ENCODE results near the gene TTC28.
"Not testable (repeated sequence)": the region's sequence is repeated elsewhere in the genome, so short reads cannot be mapped to it uniquely, and the experiment has no call there.

TTC28 gene

GRCh38 chr22:28094771-28095170, 584.9 kb downstream of the TTC28 start:
- TF ChIP-seq CTCF (IDR thresholded peaks at IDR 0.05), result no peak
- DNase-seq, result no peak
- Mint-ChIP-seq H3K9me3 (peaks cover under 1% of the 10 kb centered on the region), H3K4me3 (no peak overlapping the region), H3K27me3 (ENCODE audit: low read depth, poor library complexity) (no peaks in the 10 kb centered on the region), H3K36me3 (ENCODE audit: low read depth) (peaks cover 34% of the 10 kb centered on the region), H3K27ac (peak overlapping the region; percentile 55), H3K4me1 (peaks cover 15% of the 10 kb centered on the region)

GRCh38 chr22:28093711-28094110, 585.9 kb downstream of the TTC28 start:
- no peak for DNase-seq
- Mint-ChIP-seq H3K27ac (peak overlapping the region; percentile 81), H3K4me3 (no peak overlapping the region), H3K9me3 (peaks cover 10% of the 10 kb centered on the region), H3K36me3 (ENCODE audit: low read depth) (peaks cover 40% of the 10 kb centered on the region), H3K27me3 (ENCODE audit: low read depth, poor library complexity) (no peaks in the 10 kb centered on the region), H3K4me1 (peaks cover 15% of the 10 kb centered on the region)
- no peak for TF ChIP-seq CTCF (IDR thresholded peaks at IDR 0.05)

GRCh38 chr22:28091486-28091885, 588.2 kb downstream of the TTC28 start:
- peaks cover 54% of the 10 kb centered on the region for H3K36me3 Mint-ChIP-seq (ENCODE audit: low read depth)
- TF ChIP-seq CTCF (IDR thresholded peaks at IDR 0.05), result no peak
- H3K27me3 Mint-ChIP-seq (ENCODE audit: low read depth, poor library complexity), result no peaks in the 10 kb centered on the region
- peaks cover 29% of the 10 kb centered on the region for H3K9me3 Mint-ChIP-seq
- H3K27ac Mint-ChIP-seq, result no peak overlapping the region
- H3K4me3 Mint-ChIP-seq, result no peak overlapping the region
- H3K4me1 Mint-ChIP-seq, result peaks cover 6% of the 10 kb centered on the region
- no peak for DNase-seq

GRCh38 chr22:28089541-28089940, 590.1 kb downstream of the TTC28 start:
- Mint-ChIP-seq H3K36me3 (ENCODE audit: low read depth) (peaks cover 66% of the 10 kb centered on the region), H3K9me3 (peaks cover 46% of the 10 kb centered on the region)
- H3K4me3 Mint-ChIP-seq; H3K27ac Mint-ChIP-seq; H3K27me3 Mint-ChIP-seq (ENCODE audit: low read depth, poor library complexity); DNase-seq; H3K4me1 Mint-ChIP-seq: not testable (repeated sequence)

- H3K36me3 Mint-ChIP-seq (ENCODE audit: low read depth), result peaks cover 44% of the 10 kb centered on the region
- H3K27me3 Mint-ChIP-seq (ENCODE audit: low read depth, poor library complexity), result peaks cover 2% of the 10 kb centered on the region
- H3K4me1 Mint-ChIP-seq, result peaks cover 14% of the 10 kb centered on the region
- TF ChIP-seq CTCF (IDR thresholded peaks at IDR 0.05), result no peak
- H3K9me3 Mint-ChIP-seq, result peaks cover 10% of the 10 kb centered on the region
- no peak overlapping the region for H3K27ac Mint-ChIP-seq
- DNase-seq, result no peak
- no peak overlapping the region for H3K4me3 Mint-ChIP-seq
Observed at GRCh38 chr22:28077166-28077565, 602.5 kb downstream of the TTC28 start.

- no peak for TF ChIP-seq CTCF (IDR thresholded peaks at IDR 0.05)
- DNase-seq, result no peak
- H3K36me3 Mint-ChIP-seq (ENCODE audit: low read depth), result peaks cover 39% of the 10 kb centered on the region
- peaks cover under 1% of the 10 kb centered on the region for H3K9me3 Mint-ChIP-seq
- peak overlapping the region; percentile 51 for H3K27ac Mint-ChIP-seq
- H3K4me1 Mint-ChIP-seq, result peaks cover 14% of the 10 kb centered on the region
- no peaks in the 10 kb centered on the region for H3K27me3 Mint-ChIP-seq (ENCODE audit: low read depth, poor library complexity)
- H3K4me3 Mint-ChIP-seq, result no peak overlapping the region
Observed at GRCh38 chr22:28075358-28075981, 604.2 kb downstream of the TTC28 start.
